SK-N-SH (cell line): Measurements from ENCODE around the gene DENND2D.

Experiments used
- EP300 ChIP-seq, 2 experiments: IDR thresholded peaks; 2 replicates each; pipeline versions ENCODE4 v1.4.0 to v1.6.1; 2012; ENCODE audit warnings: borderline replicate concordance in 1 of 2, low read depth in 1 of 2, low read length in 1 of 2
- POLR2AphosphoS5 ChIP-seq: IDR thresholded peaks from 2 replicates; pipeline ENCODE4 v1.6.1; 2012; ENCODE audit warnings: low read depth, low read length
- RAD21 ChIP-seq: IDR thresholded peaks from 2 replicates; pipeline ENCODE4 v1.6.1; 2012; ENCODE audit warnings: mild to moderate bottlenecking, low read length
- TF ChIP-seq, protein P1 (sequence below): fragments of 200-600 bp; sonication (generic); IDR thresholded peaks from 2 replicates; pipeline ENCODE4 v1.6.1; 2017; ENCODE audit warnings: antibody characterized with exemption, mild to moderate bottlenecking, moderate library complexity
- TF ChIP-seq, protein P2 (sequence below): fragments of 150-350 bp; IDR thresholded peaks from 2 replicates; pipeline ENCODE4 v1.6.1; 2017; ENCODE audit warnings: antibody characterized with exemption, low read length, low read depth, borderline replicate concordance

DNA sequence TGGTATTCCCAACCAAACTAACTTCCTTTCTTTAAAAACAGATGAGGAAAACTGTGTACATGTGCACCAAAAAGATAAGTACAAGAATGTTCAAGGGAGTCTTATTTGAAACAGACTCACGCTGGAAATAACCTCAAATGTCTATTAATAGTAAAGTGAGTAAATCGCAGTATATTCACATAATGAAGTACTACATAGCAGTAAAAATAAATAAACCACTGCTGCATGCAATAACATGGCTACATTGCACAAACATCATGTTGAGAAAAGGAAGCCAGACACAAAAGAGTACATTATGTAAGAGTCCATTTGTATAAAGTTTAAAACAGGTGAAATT lies 5.2 kb upstream of the DENND2D start:
- TF ChIP-seq, protein P1, sequence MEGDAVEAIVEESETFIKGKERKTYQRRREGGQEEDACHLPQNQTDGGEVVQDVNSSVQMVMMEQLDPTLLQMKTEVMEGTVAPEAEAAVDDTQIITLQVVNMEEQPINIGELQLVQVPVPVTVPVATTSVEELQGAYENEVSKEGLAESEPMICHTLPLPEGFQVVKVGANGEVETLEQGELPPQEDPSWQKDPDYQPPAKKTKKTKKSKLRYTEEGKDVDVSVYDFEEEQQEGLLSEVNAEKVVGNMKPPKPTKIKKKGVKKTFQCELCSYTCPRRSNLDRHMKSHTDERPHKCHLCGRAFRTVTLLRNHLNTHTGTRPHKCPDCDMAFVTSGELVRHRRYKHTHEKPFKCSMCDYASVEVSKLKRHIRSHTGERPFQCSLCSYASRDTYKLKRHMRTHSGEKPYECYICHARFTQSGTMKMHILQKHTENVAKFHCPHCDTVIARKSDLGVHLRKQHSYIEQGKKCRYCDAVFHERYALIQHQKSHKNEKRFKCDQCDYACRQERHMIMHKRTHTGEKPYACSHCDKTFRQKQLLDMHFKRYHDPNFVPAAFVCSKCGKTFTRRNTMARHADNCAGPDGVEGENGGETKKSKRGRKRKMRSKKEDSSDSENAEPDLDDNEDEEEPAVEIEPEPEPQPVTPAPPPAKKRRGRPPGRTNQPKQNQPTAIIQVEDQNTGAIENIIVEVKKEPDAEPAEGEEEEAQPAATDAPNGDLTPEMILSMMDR, result no peak
- TF ChIP-seq RAD21, result no peak
- no peak for TF ChIP-seq EP300 (IDR thresholded peaks at IDR 0.05; ENCODE audit: borderline replicate concordance in 1 of 2, low read depth in 1 of 2, low read length in 1 of 2)
- TF ChIP-seq, protein P2, sequence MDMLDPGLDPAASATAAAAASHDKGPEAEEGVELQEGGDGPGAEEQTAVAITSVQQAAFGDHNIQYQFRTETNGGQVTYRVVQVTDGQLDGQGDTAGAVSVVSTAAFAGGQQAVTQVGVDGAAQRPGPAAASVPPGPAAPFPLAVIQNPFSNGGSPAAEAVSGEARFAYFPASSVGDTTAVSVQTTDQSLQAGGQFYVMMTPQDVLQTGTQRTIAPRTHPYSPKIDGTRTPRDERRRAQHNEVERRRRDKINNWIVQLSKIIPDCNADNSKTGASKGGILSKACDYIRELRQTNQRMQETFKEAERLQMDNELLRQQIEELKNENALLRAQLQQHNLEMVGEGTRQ, result no peak
- TF ChIP-seq POLR2AphosphoS5, result no peak
